ENCODE results near the gene HOXB4.

HOXB4 gene

GRCh38 chr17:48617471-48618255 lies 39.5 kb upstream of the HOXB4 start:
- H3K27me3 ChIP-seq (replicated peaks; ENCODE audit: insufficient read depth, low read length): peaks cover 89% of the 10 kb centered on the region
- no peaks in the 10 kb centered on the region for H3K9me2 ChIP-seq (replicated peaks; ENCODE audit: insufficient read depth, low read length)
- no peaks in the 10 kb centered on the region for H4K20me1 ChIP-seq (ENCODE audit: insufficient read depth, low read length)
- no peaks in the 10 kb centered on the region for H3K79me2 ChIP-seq (ENCODE audit: low read length)
- peaks cover under 1% of the 10 kb centered on the region; the same call in 1 of the 2 replicates for H3F3A ChIP-seq (ENCODE audit: insufficient read depth, low read length)
- H3K9ac ChIP-seq (ENCODE audit: low read length): no peak overlapping the region
- H3K9me3 ChIP-seq (replicated peaks; ENCODE audit: insufficient read depth, low read length): no peaks in the 10 kb centered on the region
- no peak overlapping the region for H2AFZ ChIP-seq (ENCODE audit: low read length)
- no peaks in the 10 kb centered on the region for H3K36me3 ChIP-seq (replicated peaks; ENCODE audit: insufficient read depth, low read length)
- no peaks in the 10 kb centered on the region for H3K4me1 ChIP-seq (ENCODE audit: low read length)
- DNase-seq: no peak
- H3K4me3 ChIP-seq (ENCODE audit: low read length): no peak overlapping the region
- peak overlapping the region; percentile 48; the same call in 1 of the 2 replicates for H3K4me2 ChIP-seq (ENCODE audit: low read depth, low read length)
- no peak overlapping the region for H3K27ac ChIP-seq (ENCODE audit: low read length)
- no peak for TF ChIP-seq EZH2phosphoT487 (IDR thresholded peaks at IDR 0.05; ENCODE audit: low read length)
- no peak for TF ChIP-seq EZH2 (optimal IDR thresholded peaks at IDR 0.05; ENCODE audit: low read depth, low read length)
- TF ChIP-seq CTCF (IDR thresholded peaks at IDR 0.05; ENCODE audit: low read length): no peak

- H2AFZ ChIP-seq (ENCODE audit: low read length): no peak overlapping the region
- no peak overlapping the region for H3K27ac ChIP-seq (ENCODE audit: low read length)
- no peaks in the 10 kb centered on the region for H3K9me3 ChIP-seq (replicated peaks; ENCODE audit: insufficient read depth, low read length)
- H3K4me3 ChIP-seq (ENCODE audit: low read length): no peak overlapping the region
- no peaks in the 10 kb centered on the region for H3K9me2 ChIP-seq (replicated peaks; ENCODE audit: insufficient read depth, low read length)
- no peak overlapping the region for H3K9ac ChIP-seq (ENCODE audit: low read length)
- H3K4me2 ChIP-seq (ENCODE audit: low read depth, low read length): peak overlapping the region; percentile 24; the same call in 1 of the 2 replicates
- TF ChIP-seq EZH2phosphoT487 (IDR thresholded peaks at IDR 0.05; ENCODE audit: low read length) (no peak), CTCF (IDR thresholded peaks at IDR 0.05; ENCODE audit: low read length) (no peak), EZH2 (optimal IDR thresholded peaks at IDR 0.05; ENCODE audit: low read depth, low read length) (no peak)
- peaks cover 82% of the 10 kb centered on the region for H3K27me3 ChIP-seq (replicated peaks; ENCODE audit: insufficient read depth, low read length)
- no peaks in the 10 kb centered on the region for H3K79me2 ChIP-seq (ENCODE audit: low read length)
- H4K20me1 ChIP-seq (ENCODE audit: insufficient read depth, low read length): no peaks in the 10 kb centered on the region
- DNase-seq: no peak
- peaks cover 4% of the 10 kb centered on the region for H3F3A ChIP-seq (ENCODE audit: insufficient read depth, low read length)
- H3K4me1 ChIP-seq (ENCODE audit: low read length): no peaks in the 10 kb centered on the region
- H3K36me3 ChIP-seq (replicated peaks; ENCODE audit: insufficient read depth, low read length): no peaks in the 10 kb centered on the region
These were observed 38.7 kb upstream of the HOXB4 start for GRCh38 chr17:48616717-48617470.

- Histone ChIP-seq H3K4me3 (ENCODE audit: low read length) (no peak overlapping the region), H3K4me1 (ENCODE audit: low read length) (no peaks in the 10 kb centered on the region), H3F3A (ENCODE audit: insufficient read depth, low read length) (peaks cover 4% of the 10 kb centered on the region), H3K79me2 (ENCODE audit: low read length) (no peaks in the 10 kb centered on the region), H3K36me3 (replicated peaks; ENCODE audit: insufficient read depth, low read length) (no peaks in the 10 kb centered on the region), H3K9me2 (replicated peaks; ENCODE audit: insufficient read depth, low read length) (no peaks in the 10 kb centered on the region), H4K20me1 (ENCODE audit: insufficient read depth, low read length) (no peaks in the 10 kb centered on the region), H3K27ac (ENCODE audit: low read length) (no peak overlapping the region), H3K27me3 (replicated peaks; ENCODE audit: insufficient read depth, low read length) (peaks cover 74% of the 10 kb centered on the region), H3K9me3 (replicated peaks; ENCODE audit: insufficient read depth, low read length) (no peaks in the 10 kb centered on the region), H3K9ac (ENCODE audit: low read length) (no peak overlapping the region), H2AFZ (ENCODE audit: low read length) (no peak overlapping the region), H3K4me2 (ENCODE audit: low read depth, low read length) (no peak overlapping the region)
- TF ChIP-seq EZH2phosphoT487 (IDR thresholded peaks at IDR 0.05; ENCODE audit: low read length) (no peak), CTCF (IDR thresholded peaks at IDR 0.05; ENCODE audit: low read length) (no peak), EZH2 (optimal IDR thresholded peaks at IDR 0.05; ENCODE audit: low read depth, low read length) (no peak)
- DNase-seq: no peak
These were observed 38.0 kb upstream of the HOXB4 start for GRCh38 chr17:48615963-48616716.

All from MM.1S (cell line).